GM21423 (cell line): ENCODE data around the gene CCDC85A.

ENCODE experiments used
- ATAC-seq: cut with Tn5 transposase; IDR thresholded peaks from one replicate; pipeline ENCODE4 v1.9.1; 2021; ENCODE audit warnings: mild to moderate bottlenecking, moderate library complexity; ENCODE audit not compliant: unreplicated experiment

CCDC85A gene

DNA sequence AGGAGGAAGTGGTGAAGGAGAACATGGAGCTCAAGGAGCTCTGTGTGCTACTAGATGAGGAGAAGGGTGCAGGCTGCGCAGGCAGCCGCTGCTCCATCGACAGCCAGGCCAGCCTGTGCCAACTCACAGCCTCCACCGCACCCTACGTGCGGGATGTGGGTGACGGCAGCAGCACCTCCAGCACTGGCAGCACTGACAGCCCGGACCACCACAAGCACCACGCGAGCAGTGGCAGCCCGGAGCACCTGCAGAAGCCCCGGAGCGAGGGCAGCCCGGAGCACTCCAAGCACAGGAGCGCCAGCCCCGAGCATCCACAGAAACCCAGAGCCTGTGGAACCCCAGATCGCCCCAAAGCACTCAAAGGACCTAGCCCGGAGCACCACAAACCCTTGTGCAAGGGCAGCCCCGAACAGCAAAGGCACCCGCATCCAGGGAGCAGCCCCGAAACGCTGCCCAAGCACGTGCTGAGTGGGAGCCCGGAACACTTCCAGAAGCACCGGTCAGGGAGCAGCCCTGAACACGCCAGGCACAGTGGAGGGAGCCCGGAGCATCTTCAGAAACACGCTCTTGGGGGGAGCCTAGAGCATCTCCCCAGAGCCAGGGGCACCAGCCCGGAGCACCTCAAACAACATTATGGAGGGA is 9.0 kb downstream of the CCDC85A start:
- ATAC-seq = no peak

DNA sequence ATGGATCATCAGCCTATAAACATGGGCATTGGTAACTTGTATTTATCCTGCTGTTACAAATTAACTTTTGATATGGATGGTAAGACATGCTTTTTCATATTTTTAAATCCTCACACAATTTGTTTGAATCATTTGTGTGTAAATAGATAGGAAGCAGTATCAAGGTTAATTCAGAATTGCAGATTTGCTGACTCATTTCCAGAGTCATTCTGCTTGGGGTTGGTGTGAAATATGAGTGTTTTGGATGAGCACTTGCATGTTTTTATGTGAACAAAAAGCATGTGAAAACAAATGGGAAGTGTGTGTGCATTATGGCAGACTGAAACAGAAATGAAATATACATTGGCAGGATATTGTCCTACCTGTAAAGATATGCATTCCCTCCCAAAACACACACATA is 11.8 kb downstream of the CCDC85A start:
- no peak for ATAC-seq

DNA sequence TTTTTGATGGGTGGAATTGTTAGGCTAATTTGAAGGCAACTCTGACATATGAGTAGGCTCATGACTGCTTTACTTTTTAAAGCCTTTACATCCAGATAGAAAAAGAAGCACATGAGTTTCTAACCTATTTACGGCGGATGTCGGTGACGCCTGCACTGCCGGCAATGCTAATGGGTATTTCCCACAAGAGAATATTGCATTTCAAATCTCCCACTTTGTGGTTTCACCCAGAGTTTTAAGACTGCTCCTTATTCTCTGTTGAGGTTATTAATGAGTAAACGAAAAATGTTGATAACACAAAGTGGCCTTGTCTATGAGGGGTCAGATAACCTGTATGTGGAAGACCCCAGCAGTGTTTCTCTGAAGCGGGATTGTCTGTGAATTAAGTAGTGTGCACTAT is 14.0 kb downstream of the CCDC85A start:
- ATAC-seq = no peak

DNA sequence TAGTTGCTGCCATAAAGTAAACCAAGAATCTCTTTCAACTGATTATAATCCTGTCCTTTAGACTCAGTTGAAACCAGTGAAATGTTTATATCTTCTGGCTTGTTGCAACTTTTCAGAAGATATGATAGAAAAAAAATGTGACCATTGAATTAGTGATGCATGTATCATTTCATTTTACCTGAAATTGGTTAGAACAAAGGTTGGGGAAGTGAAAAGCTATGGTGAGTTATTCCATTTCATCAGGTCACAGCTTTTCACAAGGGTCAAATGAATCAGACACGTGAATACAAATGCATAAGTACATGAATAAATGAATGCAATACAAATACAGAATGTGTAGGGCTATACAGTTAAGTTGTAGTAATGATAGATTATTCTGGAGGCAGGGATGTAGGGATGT is 15.1 kb downstream of the CCDC85A start:
- ATAC-seq = no peak

DNA sequence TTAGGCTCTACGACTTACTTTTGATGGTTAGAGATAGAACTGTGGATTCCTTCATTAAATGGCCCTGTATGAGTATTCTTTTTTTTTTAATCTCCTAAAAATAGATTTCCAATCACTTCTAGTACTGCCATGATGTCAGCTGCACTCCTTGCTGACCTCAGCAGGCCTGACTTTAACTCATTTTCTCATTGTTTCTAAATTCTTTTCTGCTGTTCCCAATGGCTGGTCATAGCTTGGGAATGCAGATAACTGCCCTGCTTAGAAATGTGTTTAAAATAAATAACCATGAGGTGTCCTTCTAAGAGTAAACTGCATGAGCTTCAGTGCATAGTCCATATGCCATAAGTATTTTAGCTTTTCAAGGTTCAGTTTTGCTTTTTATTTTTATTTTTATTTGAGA is 15.7 kb downstream of the CCDC85A start:
- no peak for ATAC-seq

DNA sequence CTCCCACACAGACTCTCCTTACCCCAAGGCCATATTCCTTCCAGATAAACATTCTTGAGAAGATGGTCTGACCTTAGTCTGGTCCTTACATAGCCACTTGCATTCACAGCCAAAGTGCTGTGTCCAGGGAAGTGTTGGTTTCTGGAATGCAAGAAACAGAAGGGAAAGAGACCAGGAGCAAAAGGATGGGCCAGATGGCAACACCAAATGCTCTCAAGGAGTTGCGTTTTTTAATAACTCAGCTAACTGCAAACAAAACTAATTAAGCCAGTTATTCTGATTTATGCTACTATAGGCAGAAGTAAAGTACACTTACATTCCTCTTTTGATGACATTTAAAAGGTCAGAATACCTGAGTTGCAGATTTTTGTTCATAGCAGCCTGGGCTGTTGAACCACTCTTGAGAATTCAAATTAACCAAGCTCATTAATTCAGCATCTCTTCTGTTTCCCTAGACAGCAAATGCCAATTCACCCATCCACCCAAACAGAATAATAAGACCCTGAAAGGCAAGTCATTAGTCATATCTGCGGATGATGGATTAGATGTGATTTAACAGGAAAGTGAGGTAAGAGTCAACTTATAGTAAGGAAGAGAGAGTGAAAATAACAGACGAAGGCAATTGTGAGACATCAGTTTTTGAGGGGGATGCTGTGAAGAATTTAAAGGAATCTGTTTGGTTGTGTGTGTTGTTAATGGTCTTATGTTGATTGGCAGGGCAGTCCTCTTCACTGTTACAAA is 18.8 kb downstream of the CCDC85A start:
- no peak for ATAC-seq

DNA sequence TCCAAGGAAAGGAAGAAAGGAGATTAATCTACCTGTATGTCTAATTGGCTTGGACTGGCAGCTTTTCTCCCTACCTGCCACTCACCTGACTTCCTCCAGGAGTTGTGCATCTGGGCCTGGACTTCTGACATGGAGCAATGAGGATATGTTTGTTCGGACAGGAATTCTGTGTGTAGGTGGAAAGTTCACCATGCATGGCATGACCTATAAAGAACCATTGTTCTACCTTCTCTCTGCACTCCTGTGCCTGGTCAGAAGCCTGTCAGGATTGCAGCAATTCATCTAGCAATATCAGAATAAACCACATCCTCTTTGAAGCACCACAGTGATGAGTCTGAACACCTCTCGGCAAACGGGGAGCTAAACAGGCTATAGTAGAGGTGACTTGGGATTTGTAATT is 20.8 kb downstream of the CCDC85A start:
- ATAC-seq = no peak

DNA sequence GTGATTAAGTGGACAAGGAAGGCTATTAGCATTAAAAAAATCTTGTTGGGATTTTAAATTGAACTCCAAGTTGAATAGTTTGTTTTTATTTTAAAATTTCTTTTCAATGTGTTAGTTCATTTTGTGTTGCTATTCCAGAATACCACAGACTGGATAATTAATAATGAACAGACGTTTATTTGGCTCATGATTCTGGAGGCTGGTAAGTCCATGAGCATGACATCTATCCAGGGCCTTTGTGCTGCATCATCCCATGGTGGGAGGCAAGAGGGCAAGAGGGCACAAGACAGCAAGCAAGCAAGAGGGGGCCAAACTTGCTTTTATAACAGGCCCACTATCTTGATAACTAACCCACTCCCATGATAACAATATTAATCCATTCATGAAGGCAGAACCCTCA is 22.5 kb downstream of the CCDC85A start:
- ATAC-seq = no peak

DNA sequence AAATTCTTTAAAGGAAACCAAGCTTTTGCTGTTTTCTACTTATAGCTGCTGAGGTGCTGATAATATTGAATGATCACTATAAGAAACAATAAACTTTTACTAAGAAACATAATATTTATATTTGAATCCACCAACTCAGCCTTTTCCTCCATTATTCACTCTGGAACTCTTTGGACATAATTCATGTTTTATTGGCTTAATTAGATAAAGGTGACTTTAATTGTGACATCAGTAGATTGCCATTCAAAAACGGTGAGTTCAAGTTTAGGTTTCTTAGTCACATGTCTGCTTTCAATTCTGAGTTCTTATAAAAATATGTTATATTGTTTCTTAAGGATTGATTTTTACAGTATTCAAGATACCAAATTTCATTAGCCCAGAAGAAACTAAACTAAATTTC is 24.0 kb downstream of the CCDC85A start:
- ATAC-seq = no peak

DNA sequence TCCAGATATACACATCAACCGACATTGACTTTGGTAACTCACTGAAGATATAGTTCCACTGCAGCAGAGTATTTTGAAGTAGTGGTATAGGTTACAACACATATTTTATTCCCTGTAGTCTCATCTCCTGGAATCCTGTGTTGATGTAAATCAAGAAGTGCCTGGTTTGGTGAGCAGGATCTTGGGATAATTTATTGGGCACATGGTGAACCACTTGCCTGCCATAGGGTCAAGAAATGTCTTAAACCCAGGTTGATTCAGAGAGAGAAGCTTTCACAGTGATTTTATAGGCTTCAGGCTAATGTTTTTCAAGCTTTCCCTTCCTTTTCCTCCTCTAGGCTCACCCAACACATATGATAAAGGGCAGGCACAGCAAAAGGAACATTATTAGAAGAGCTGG is 24.6 kb downstream of the CCDC85A start:
- no peak for ATAC-seq

DNA sequence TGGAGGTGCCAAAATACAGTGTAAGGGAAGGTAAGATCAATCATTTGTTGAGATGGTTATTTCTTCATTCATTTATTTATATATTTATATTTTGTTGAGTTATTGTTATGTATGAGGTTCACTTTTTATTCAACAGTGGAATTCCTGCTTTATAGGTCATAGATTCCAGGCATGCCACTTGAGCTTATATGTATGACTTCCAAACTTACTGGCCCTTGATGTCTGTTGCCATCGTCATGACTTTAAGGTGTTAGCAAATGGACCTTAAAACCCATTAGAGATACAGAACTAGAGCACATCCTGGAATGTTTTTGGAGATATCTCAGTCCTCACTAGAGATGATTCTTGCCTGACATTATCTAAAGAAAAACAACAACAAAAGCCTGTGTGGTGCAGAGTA is 25.9 kb downstream of the CCDC85A start:
- no peak for ATAC-seq

DNA sequence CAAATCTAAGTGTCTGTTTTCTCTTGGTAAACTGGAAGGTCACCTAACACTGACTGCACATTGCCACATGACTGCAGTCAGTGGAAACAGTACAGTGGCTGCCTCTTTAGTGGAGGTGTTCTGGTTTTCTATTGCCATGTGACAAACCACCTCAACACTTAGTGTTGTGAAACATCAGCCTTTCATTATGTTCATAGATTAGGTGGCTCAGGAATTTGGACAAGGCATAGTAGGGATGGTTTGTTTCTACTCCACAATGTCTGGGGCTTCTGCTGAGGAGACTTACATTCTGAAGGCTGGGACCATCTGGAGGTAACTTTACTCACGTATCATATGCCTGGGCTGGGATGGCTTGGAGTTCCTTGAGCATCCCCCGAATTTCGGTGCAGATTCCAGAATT is 26.5 kb downstream of the CCDC85A start:
- ATAC-seq = no peak

DNA sequence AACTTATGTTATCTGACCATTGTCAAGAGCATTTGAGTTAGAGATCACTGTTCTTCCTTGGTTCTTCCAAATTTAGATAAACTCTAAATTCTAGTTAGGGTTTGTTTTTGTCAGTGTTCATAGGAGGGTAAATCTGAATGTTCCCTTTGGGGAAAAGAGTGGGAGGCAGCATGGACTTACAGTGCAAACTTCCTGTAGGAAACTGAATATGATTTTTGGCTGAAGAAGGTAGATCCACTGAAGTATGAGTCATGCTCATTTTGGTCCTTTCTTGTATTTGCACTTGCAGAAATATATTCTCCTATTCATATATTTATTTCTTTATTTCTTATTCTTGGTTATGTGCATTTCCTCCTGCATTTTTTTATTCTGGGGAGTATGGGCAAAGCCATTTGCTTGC is 27.3 kb downstream of the CCDC85A start:
- ATAC-seq = no peak

DNA sequence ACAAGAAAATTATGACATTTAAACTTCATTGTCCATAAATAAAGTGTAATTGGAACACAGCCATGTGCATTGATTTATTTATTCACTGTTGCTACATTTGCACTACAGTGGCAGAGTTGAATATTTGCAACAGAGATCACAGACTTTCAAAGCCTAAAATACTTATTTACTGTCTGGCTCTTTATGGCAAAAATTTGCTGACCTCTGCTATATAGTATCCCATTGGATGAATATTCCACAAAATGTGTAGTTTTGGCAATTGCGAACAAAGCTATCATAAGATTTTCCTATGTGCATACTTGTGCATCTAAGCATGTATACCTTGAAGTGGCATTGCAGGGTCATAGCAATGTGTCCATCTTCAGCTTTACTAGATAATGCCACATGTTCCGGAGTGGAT is 32.1 kb downstream of the CCDC85A start:
- ATAC-seq = no peak

DNA sequence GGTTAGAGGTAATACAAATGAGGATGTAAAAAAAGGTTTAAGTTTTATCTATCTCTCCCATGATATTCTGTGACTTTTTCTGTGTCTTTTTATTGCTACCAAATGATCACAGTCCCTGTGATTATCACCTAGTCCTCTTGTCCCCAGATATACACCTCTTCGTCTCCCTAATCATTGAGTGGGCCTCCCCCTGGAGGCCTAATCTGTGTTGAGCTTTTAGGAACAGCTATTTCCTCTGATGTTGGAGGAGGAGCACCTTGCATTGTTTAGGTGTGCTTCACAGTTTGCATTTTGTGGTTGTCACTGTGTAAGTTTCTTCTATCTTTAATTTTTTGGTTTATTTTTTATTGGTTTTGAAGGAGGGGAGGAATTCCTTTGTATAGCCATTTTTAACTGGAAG is 33.3 kb downstream of the CCDC85A start:
- ATAC-seq = no peak

DNA sequence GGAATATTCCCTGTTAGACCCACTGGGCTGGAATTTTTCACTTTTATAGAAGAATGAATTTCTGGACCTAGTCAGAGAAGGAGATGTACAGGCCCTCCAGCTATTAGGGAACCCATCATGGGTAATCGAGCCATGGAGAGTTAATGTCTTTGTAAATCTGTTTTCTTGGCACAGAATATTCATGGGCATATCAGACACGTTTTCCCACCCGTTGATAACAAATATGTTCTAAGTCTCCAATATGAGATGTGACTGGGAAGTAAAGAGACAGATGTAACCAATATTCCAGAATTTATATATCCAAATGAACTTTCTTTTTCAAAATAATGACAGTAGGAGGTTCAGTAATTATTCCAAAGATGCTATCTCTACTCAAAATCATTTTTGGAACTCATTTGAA is 38.7 kb downstream of the CCDC85A start:
- no peak for ATAC-seq

DNA sequence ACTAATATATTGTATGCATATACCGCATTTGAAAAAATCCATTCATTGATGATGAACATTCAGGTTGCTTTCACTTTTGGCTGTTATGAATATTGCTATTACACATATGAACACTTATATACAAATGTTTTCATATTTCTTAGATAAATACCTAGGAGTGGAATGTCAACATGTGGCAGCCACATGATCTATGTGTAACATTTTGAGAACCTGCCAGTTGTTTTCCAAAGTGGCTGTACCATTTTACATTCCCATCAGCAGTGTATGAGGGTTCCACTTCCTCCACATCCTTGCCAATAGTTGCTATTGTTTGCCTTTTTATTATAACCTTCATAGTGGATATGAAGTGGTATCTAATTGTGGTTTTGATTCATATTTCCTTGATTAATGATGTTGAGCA is 40.5 kb downstream of the CCDC85A start:
- no peak for ATAC-seq

DNA sequence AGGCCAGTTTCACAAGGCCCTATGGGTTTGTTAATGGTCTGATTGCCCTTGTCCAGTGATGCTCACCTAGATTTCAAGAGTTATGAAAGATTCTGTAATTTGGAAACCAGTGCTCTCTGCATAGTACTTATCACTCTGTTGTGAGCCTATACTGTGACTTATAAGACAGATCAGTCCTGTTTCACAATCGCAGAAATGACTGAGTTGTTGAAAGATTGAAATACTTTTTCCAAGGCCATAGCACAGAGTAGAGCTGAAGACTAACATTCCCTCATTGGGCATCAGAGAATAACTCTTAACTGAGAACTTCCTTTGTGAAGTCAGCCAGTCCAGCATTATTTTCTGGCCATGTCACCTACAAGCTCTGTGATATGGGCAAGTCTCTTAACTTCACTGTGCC is 44.0 kb downstream of the CCDC85A start:
- no peak for ATAC-seq

DNA sequence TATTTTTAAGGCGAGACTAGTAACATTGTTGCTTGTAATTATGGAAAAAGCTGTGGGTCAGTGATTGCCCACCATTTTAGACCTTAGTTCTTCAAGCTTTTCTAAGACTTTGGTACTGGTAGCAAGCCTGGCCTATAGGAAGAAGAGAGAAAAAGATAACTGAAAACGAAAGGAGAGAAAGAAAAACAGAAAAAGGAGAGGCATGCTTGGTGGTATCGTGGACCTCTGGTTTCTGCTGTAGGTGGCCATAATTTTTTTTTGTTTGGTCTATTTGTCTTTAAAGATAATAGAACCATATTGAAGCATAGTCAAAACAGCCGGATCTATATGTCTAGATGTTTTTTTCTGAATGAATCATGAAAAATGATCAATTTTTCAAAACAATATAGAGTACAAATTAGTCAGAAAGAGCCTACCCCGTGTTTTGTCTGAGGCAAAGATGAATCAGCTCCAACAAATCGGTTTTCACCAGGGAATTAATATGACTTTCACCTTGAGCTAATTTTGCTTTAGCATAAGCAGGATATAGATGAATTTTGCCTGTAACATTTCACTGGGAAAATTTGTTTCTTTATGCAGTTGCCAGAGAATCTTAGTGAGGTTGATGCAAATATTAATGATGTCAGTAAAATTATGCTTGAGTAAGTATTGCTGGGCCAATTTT is 45.7 kb downstream of the CCDC85A start:
- ATAC-seq = no peak

DNA sequence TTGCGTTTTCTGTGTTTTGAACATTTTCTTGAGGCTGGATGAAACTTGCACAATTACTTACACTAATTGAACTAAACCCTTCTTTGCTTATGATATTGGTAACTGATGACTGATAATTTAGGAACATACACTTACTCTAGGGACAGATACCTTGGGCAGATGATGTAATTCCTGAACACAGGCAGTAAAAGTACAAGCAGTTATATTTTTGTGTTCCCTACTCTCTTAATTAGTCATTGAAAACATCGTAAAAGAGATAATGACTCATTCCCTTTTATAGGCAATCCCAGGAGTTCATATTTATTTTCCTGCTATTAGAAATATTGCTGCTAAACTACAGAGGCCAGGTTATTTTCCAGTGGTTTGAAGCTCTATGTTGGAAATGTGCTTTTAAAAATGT is 46.4 kb downstream of the CCDC85A start:
- ATAC-seq = no peak

DNA sequence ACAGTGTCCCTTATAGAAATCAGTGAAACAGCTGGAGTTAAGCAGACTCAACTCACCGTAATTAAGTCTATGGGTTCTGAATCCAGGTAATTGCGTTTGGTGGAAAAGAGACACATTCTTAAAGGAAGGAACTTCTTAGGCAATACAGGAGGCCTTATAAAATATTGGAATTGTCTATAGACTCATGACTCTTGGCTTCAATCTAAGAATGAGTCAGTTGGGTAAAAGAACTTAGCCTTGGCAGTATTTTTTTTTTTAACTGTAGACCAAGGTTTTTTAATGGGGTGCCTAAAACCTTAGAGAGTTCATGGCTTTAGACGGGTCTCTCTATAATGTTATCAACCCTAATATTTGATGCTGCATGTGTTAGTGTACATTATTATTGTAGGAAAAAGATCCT is 47.6 kb downstream of the CCDC85A start:
- ATAC-seq = no peak

DNA sequence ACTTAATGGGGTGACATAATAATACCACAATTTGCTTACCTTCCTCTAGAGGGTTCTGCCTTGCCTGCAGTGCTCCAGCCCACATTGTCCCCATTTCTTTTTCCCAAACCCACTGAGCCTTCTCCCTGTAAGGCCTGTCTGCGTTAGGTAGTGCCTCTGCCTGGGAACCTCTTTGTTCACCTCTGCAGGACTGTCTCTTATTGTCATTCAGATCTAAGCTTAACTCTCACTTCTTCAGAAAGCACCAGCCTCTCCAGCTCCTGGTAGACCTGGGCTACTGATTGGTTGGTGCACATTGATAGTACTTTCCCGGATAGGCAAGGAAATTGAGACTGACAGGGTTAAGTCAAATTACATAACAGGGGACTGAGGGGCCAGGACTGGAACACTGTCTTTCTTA is 49.1 kb downstream of the CCDC85A start:
- no peak for ATAC-seq
